ENCODE data around the gene STAU1. TPM values are rescaled to one million over a fixed set of nuclear protein-coding genes. Genes with fewer than 3 reads are reported as not detected.
"Not testable (repeated sequence)": the region's sequence is repeated elsewhere in the genome, so short reads cannot be mapped to it uniquely, and the experiment has no call there.

Gene STAU1
- polyA plus RNA-seq, 10 donors = 51.0 to 63.6 (median 56.0) TPM

DNA sequence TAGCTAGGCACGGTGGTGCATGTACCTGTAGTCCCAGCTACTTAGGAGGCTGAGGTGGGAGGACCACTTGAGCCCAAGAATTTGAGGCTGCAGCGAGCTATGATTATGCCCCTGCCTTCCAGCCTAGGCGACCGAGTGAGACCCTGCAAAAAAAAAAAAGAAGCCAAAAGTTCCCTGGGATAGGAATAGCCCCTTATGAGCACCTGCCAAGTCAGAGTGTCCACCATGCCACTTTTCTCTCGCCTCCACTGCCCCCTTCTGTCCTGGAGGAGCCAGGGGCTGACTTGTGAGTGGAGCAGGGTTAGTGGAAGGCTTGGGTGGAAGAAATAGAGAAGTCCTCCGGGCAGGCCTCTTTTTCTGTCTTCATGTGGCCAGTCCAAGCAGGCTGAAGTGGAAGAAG is 18.9 kb upstream of the STAU1 start:
- no peak for DNase-seq

DNA sequence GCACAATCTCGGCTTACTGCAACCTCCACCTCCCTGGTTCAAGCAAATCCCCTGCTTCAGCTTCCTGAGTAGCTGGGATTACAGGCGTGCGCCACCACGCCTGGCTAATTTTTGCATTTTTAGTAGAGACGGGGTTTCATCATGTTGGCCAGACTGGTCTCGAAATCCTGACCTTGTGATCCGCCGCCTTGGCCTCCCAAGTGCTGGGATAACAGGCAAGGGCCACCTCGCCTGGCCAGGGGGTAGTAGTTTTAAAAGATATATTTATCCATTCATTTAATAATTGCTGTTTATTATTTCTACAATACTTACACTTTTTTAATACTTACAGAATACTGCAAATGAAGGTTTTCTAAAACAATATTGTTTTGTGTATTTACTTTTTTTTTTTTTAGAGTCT is 15.6 kb upstream of the STAU1 start:
- DNase-seq = no peak

DNA sequence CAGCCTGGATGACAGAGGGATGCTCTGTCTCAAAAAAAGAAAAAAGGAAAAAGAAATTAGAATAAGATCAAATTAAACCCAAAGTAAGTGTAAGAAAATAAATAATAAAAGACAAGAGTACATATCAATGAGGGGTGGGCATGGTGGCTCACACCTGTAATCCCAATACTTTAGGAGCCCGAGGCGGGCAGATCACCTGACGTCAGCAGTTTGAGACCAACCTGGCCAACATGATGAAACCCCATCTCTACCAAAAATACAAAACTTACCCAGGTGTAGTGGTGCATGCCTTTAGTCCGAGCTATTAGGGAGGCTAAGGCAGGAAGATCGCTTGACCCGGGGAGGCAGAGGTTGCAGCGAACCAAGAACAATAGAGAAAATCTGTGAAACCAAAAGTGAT is 14.9 kb upstream of the STAU1 start:
- DNase-seq = no peak

DNA sequence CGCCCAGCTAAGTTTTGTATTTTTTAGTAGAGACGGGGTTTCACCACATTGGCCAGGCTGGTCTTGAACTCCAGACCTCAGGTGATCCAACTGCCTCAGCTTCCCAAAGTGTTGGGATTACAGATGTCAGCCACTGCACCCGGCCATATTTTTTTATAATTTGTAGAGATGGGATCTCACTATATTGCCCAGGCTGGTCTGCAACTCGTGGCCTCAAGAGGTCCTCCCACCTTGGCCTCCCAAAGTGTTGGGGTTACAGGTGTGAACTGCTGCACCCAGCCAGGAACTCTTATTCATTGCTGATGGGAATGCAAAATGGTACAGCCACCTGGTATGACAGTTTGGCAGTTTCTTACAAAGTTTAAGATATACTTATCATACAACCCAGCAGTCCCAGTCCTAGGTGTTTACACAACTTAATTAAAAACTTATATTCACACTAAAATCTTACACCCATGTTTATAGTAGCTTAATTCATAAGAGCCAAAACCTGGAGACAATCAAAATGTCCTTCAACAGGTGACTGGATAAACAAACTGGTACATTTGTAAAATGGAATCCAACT is 11.7 kb upstream of the STAU1 start:
- DNase-seq = no peak

DNA sequence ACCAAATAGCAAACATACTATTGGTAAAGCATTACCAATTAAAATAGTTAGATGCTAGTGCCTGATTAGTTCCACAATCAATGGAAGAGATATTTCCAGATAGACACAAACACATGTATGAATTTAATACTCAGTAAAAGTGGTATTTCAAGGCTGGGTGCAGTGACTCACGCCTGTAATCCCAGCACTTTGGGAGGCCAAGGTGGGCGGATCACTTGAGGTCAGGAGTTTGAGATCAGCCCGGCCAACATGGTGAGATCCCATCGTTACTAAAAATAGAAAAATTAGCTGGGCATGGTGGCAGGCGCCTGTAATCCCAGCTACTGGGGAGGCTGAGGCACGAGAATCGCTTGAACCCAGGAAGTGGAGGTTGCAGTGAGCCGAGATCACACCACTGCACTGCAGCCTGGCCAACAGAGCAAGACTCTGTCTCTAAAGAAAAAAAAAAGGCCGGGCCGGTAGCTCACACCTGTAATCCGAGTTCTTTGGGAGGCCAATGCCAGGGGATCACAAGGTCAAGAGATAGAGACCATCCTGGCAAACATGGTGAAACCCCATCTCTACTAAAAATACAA is 4.9 kb upstream of the STAU1 start:
- DNase-seq = not testable (repeated sequence)

DNA sequence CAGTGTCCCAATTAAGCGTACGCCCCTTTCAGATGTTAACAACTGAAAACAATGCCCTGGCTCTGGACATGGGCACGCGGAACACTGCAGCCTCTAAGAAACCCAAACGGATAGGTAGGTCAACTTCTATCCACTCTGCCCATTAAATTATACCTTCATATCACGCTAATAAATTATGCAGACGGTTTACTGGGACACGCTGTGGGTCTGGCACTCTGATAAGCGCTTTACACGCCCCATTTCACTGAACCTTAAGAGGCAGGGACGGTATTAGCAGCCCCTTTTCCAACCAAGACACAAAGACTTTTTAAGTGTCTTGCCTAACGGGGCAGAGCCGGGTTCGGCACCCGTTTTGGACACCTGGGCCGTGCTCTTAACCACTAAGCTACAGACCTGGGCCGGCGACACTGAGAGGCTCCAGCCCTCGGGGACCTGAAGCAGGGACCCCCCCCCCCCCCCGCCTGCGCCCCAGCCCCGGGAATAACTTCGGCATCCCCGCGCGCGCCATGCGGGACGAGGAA is 744 bp downstream of the STAU1 start:
- DNase-seq = peak; percentile 1 to 43 (median 23)

DNA sequence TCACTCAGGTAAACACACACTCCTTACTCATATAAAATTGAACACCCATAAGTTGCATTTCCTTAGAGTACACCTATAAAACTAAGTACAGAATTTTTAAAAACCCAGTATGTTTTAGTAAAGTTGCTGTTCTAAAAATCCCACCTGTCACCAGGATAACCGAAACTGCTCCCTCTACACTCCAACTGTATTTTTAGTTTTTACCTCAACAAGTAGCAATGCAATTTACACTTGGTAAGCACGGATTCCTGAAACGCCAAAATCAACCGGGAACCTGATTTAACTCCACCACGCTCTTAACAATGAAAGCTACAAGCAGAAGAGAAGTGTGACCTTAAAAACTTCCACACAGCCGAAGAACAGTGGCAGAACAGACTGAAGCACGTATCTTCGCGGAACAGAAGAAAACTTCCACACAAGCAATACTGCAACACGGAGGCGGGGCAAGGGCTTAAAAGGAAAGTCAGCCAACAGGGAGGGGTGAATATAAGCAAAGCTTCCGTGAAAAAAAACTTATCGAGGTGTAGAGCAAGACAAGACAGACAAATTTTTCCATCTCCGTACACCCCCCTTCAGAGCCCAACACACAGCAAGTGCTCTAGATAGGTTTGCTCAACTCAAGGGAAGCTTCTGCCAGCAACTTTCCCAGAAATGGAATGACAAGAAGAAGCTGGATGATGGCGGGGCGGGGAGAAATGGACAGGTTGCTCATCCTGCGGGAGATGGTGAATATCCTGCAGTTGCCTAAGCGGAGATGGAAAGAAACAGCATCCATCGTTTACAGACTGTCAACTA is 1.4 kb downstream of the STAU1 start:
- DNase-seq = peak; percentile 45 to 85 (median 65)

DNA sequence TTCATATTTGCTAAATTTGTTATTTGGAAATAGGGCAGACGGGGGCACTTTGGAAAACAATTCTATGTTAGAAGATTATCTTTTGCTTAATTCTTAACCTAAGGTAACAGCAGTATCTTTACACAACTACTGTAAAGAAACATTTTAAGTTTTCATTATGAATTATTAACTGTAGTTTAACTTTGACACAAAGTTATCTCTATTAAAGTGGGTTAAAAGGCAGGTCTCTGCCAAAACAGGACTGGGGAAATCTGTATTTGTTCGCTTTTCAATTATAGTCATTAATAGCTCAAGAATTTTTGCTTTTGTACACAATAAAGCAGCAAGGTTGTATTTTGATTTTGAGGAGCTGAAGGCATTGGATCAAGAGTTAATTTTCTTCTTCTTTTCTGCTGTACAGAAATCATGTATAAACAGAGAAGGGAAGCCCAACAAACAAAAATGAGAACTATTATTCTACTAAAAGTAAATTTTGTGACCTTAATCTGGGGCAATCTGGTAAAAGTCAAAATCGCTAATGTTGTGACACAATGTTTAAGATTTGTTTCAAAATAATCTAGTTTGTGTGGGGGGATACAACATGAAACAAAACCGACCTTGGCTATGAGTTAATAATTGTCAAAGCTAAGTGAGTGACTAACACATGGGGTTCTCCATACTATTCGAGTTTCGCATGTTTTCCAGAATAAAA is 2.9 kb downstream of the STAU1 start:
- DNase-seq = no peak

DNA sequence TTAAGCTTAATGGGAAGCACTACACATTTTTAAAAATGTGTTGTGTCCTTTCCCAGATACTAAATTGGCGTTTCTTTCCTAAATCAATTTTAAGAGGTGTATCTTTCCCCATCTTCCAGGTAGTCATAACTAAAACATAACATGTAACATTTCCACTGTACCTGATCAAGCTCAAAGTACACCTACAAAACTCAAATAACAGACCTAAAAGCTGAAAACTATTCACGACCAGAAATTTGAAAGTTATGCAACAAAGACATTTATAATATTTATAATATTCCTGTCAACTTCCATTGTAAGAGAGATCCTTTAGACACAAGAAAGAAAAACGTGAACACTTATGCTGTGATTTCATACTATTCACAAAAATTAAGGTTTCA is 3.5 kb downstream of the STAU1 start:
- no peak for DNase-seq

DNA sequence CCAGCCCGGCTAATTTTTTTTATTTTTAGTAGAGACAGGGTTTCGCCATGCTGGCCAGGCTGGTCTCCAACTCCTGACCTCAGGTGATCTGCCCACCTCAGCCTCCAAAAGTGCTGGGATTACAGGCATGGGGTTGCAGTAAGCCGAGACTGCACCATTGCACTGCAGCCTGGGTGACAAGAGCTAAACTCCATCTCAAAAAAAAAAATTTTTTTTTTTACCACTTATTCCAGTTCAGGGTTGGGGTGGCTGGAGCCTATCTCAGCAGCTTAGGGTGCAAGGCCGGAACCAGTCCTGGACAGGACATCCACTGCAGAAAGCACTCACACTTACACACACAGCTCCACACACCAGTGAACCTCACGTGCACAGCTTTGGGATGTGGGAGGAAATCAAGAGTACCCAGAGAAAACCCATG is 4.0 kb downstream of the STAU1 start:
- not testable (repeated sequence) for DNase-seq

DNA sequence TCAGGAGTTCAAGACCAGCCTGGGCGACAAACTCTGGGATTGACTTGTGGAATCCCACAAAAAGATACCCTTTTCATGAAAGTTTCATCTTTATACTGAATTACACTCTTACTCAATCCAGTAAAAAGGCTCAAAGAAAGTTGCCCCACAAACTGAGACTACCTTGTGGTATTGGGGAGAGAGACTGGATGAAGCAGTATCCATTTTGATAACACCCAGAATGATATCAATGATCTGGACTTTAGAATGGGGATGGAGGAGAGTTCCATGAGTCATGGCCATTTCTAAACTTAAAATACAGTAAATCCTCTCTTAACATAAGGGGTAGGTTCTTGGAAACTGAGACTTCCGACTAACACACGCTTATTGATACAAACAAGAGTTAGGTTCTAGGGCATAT is 4.7 kb downstream of the STAU1 start:
- DNase-seq = no peak

DNA sequence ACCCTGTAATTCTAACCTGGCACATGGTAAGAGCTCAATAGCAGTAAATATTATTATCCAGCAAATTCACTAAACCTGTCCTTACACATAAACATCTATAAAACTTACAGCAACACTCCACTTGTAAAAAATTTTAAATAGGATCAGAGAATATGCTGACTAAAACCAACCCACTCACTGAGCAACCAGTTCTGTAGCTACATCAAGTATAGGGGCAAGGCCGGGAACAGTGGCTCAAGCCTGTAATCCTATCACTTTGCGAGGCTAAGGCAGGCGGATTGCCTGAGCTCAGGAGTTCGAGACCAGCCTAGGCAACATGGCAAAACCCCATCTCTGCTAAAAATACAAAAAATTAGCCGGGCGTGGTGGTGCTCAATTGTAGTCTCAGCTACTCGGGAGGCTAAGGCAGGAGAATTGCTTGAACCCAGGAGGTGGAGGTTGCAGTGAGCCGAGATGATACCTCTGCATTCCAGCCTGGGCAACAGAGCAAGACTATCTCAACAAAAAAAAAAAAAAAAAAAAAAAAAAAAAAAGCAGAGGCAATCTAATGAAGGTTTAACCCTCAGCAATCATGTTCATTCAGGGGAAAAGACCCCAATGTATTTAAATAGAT is 6.8 kb downstream of the STAU1 start:
- no peak for DNase-seq

DNA sequence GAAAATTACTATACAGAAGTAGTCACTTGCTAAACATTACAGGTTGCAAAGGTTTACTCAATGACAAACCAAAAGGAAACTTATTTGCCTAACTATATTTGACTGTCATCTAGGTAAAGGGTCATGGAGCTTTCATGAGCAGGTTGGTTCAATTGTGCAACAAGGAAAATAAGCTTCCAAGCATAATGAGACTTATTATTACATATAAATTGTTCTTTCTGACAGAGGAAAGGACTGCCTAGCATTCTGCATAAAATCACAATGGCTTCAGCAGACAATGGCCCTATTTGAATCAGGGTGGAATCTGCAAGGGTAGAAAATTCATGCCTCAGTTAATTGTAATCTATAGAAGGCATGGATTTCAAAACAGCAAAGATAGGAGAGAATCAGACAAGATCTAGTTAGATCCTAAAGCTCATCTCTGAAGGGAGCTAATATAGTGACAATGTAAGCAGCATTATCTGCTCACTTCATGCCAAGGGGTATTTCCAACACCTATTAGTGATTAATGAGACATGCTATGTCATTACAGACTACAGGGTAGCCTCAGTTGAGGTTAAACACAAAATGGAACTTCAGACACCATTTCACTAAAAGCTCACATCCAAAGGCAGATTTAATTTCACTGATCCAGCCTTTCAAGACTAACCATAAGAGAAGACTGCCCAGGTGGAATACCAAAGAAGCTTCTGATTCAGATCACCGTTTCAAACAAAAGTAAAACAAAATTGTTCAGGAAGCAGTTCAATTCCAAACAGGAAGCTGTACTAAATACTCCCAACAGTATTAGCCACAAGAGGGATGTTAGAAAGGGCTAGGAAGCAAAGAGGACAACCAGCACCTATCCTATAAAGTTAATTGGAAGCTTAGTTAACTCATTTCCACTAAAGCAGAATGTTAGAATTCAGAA is 8.5 kb downstream of the STAU1 start:
- no peak for DNase-seq

DNA sequence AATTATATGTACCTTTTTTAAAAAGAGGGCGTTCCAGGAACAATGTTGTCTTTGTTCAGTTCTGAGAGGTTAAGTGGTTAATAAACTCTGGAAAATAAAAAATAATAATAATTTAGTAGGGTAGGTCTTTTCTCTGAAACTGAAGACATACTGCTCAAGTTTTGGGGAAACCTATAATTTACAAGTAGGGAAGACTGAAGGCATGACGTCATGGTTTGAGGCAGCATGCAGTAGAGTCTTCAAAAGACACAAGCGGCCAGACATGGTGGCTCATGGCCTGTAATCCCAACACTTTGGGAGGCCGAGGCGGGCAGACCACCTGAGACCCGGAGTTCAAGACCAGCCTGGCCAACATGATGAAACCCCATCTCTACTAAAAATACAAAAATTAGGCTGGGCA is 14.0 kb downstream of the STAU1 start:
- no peak for DNase-seq

DNA sequence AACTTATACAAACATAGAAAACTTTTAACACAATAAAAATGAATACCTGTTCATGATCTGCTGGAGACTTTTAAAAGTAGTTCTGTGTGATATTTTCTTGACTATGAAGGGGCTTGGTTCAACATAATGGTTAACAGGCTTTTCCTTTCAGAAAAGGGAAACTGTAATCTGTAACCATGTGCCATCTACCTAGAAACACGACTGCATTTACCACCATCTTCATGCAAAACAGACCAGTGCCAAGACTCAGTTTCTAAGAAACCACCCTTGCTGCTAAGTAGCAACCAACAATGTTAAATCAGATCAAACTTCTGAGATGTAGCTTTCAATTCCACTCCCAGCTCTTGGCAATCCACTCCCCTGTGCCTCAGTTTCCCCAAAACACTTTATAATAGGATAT is 15.7 kb downstream of the STAU1 start:
- no peak for DNase-seq

DNA sequence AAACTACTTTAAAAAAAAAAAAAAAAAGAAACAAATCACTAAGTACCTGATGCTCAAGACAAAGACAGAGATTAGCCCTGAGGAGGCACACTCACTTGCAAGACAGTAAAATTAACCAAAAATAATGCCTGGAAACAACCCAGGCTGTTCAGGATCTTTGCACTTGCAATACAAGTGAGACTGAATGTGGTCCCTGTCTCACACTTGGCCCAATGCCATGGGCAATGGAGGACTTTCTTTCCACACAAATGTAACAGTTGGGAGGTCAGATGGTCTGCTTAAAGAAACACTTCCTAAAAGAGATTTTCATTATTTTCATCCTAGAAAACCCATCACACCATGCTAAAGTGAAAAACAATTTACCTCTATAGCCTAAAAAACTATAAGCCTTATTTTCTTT is 16.2 kb downstream of the STAU1 start:
- peak; percentile 9 to 24 (median 12) for DNase-seq

DNA sequence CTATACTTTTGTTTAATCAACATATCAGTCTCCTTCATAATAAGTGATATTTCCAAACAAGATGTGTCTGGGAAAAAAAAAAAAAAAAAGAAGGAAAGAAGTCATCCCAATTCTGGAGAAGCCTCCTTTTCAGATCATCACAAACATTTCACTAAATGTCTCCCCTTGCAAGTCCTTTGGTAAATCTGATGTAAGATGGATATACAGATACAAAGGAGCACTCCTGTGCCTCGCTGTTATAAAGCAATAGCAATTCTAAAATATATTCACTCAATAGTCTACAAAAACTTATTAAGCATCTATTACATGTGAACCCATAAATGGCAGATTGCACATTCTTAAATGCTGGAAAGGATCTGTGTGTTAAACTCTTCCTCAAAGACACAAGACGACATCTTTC is 17.4 kb downstream of the STAU1 start:
- no peak for DNase-seq

DNA sequence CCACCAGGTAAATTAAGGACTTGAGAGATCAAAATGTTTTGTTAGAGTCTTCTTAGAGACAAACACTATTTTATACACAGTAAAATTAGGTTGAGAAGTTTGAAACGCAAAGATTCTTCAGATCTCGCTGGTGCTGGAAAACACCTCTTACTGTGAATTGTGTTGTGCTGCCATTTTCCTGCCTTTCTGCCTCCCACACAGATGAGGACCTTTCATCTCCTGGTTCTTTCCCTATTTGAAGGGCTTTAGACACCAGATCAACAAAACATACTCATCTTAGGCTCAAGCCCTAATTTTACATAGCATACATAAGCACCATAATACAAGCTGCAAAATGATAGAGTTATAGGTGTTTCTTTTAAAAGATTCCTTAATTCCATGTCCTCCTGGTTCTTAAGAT is 18.6 kb downstream of the STAU1 start:
- DNase-seq = no peak

DNA sequence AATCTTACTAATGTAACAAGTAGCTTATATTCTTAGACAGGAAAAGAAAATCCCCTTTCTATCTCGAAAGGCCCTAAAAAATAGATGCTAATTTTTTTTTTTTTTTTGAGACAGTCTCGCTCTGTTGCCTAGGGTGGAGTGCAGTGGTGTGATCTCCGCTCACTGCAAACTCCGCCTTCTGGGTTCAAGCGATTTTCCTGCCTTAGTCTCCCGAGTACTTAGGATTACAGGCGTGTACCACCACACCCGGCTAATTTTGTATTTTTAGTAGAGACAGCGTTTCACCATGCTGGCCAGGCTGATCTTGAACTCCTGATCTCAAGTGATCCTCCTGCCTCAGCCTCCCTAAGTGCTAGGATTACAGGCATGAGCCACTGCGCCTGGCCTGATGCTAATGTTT is 19.3 kb downstream of the STAU1 start:
- not testable (repeated sequence) for DNase-seq

DNA sequence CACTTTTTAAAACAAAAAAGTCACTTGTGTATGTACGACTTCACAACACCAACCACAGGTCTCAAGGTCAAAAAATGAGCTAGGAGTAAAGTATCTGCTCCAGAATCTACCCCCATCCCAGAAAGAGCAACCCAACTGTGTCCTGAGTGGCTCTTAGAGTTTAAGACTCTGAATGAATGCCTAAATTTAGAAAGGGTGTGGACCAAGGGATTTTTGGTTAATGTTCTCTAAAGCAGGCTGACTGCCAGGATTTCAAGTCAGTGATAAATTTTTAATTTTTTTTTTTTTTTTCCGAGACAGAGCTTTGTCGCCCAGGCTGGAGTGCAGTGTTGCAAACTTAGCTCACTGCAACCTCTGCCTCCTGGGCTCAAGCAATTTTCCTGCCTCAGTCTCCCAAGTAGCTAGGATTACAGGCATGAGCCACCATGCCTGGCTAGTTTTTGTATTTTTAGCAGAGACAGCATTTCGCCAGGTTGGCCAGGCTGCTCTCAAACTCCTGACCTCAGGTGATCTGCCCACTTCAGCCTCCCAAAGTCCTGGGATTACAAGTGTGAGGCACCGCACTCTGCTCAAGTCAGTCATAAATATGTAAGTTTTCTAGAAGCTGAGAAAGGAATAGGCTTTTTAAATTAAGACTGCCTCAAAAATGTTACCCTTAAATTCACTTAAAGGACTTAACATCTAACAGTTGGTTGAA is 20.2 kb downstream of the STAU1 start:
- DNase-seq = peak; percentile 2 to 33 (median 23)
